ENCODE data around the gene ALDH3B2. TPM values are rescaled to one million over a fixed set of nuclear protein-coding genes. Genes with fewer than 3 reads are reported as not detected.

Gene ALDH3B2
- polyA plus RNA-seq, 1 donor from 2014 or later = not detected

DNA sequence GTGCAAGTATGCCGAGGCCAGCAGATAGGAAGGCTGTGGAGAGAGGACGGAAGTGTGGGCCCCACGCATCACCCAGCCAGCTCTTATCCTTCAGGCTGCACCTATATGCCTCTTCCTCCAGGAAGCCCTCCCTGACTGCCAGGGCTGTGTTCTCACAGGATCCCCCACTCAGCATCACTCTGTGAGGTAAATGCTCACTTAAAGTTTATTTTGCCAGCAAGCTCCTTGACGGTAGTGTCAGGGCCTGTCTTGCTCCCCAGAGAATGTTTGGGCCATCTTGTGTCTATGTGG lies 39.2 kb downstream of the ALDH3B2 start:
- Mint-ChIP-seq H3K27ac (no peak overlapping the region), H3K27me3 (peaks cover 3% of the 10 kb centered on the region), H3K36me3 (peaks cover 1% of the 10 kb centered on the region), H3K9me3 (no peaks in the 10 kb centered on the region), H3K4me3 (peak overlapping the region in 1 of 4 donors; percentile 53), H3K4me1 (peaks cover 0 to 9% (median 7%) of the 10 kb centered on the region in 3 donors)

DNA sequence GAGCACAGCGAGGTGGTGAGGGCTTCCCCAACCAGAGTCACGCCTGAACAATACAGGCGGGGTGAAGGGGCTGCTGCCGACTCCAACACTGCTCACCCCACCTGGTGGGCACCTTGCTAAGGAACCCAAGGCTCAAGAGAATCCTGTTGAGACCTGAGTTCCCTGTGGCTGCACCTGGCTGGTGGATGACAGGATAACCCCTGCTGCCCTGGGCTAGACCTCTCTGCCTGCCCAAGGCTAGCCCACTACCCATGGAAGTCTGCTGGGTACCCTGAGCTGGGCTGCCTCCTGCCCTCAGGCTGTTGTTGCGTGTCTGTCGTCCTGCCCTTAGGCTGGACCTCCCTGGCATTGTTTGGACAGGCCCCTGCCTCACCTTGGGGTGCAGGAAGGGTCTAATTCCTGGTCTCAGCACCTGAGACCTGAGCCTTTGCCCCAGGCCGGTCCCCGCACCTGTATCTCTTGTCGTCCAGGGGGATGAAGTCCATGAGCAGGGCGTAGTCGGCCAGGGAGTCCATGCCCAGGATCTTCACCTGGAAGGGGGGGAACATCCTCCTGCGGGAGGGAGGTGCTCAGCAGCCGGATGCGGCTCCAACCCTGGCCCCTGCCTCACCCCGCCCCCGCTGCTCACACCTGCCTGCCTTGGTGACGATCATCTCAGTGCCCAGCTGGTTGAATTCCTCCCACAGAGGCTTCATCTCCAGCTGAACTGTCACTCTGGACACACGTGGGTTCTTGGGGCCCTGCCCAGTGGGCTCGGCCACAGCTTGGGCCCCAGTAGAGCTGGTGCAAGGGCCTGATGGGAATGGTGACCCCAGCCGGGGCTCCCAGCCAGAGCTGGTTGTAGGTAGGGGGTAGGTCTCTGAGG lies 39.8 kb downstream of the ALDH3B2 start:
- Mint-ChIP-seq H3K36me3 (peaks cover 1% of the 10 kb centered on the region), H3K4me3 (no peak overlapping the region)

DNA sequence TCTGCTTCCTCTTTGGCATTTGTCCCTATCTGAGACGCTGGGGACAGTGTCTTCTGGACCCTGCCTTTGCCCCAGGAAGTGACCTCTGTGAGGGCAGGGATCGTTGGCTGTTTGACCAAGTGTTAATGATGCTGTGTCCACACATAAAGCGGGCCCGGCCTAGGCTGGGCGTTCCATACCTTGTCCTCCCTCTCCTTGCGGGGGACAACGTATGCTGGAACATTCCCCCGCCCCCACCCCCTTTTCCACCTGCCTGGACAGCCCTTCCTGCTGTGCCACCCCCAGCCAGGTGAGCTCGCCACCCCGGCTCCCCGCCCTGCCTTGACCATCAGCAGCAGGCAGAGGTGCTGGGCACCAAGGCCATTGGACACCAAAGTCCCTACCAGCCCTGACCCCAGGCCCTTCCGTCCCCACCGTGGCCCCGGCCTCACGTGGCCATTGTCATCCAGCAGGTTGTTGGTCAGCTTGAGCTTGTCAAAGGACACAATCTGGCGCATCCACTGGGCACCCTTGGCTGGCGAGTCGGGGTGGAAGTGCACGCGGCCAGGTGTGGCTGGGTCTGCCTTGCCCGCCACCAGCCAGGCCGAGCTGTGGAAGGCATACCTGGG lies 40.6 kb downstream of the ALDH3B2 start:
- Mint-ChIP-seq H3K4me3 (peak overlapping the region in 1 of 4 donors; percentile 35), H3K4me1 (peaks cover 0 to 9% (median 7%) of the 10 kb centered on the region in 3 donors)

More for the DNA sequence above, 39.8 kb downstream of the ALDH3B2 start:
- Mint-ChIP-seq H3K27me3 (no peaks in the 10 kb centered on the region), H3K9me3 (no peaks in the 10 kb centered on the region), H3K4me1 (peaks cover 0 to 9% (median 7%) of the 10 kb centered on the region in 3 donors), H3K27ac (no peak overlapping the region)

DNA sequence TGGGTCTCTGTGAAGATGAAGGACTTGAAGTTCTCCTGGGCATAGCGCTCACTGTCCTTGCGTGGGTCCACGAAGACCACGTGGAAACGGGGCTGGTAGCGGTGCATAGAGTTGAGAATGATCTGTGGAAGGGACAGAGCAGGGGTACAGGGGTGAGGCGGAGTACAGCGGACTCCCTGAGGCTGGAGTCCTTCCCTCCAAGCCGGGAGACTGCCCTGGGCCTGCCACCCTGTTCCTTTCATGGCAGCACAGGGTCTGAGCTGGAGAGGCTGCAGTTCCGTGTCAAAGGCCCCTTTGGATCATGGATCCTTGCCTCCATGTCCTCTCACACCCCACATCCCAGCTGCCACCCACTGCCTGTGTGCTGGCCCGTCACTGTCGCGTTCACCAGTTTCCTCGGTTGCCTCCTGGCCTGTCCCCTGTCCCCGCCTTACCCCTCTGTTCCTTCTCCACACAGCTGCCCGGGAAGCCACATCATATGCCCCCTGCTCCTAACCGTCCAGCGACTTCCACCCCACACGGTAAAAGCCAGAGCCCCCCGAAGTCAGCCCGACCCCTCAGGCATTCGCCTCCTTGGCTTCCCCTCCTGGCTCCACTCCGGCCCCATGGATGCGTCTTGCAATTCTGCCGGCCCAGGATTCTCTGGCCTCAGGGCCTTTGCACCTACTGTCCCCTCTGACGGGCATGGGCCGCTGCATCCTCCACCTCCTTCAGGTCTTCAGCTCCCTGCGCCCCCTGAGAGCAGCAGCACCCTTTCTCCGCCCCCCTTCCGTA lies 41.3 kb downstream of the ALDH3B2 start:
- no peaks in the 10 kb centered on the region for H3K9me3 Mint-ChIP-seq
- H3K4me3 Mint-ChIP-seq = peak overlapping the region in 1 of 4 donors; percentile 63
- peaks cover 1% of the 10 kb centered on the region for H3K36me3 Mint-ChIP-seq
- peaks cover 0 to 9% (median 7%) of the 10 kb centered on the region in 3 donors for H3K4me1 Mint-ChIP-seq
- H3K27me3 Mint-ChIP-seq = no peaks in the 10 kb centered on the region
- peak overlapping the region in 1 of 3 donors; percentile 39 for H3K27ac Mint-ChIP-seq

More for the DNA sequence above, 40.6 kb downstream of the ALDH3B2 start:
- no peaks in the 10 kb centered on the region for H3K9me3 Mint-ChIP-seq
- H3K27me3 Mint-ChIP-seq = no peaks in the 10 kb centered on the region
- peak overlapping the region in 1 of 3 donors; percentile 39 for H3K27ac Mint-ChIP-seq
- H3K36me3 Mint-ChIP-seq = peaks cover 1% of the 10 kb centered on the region

DNA sequence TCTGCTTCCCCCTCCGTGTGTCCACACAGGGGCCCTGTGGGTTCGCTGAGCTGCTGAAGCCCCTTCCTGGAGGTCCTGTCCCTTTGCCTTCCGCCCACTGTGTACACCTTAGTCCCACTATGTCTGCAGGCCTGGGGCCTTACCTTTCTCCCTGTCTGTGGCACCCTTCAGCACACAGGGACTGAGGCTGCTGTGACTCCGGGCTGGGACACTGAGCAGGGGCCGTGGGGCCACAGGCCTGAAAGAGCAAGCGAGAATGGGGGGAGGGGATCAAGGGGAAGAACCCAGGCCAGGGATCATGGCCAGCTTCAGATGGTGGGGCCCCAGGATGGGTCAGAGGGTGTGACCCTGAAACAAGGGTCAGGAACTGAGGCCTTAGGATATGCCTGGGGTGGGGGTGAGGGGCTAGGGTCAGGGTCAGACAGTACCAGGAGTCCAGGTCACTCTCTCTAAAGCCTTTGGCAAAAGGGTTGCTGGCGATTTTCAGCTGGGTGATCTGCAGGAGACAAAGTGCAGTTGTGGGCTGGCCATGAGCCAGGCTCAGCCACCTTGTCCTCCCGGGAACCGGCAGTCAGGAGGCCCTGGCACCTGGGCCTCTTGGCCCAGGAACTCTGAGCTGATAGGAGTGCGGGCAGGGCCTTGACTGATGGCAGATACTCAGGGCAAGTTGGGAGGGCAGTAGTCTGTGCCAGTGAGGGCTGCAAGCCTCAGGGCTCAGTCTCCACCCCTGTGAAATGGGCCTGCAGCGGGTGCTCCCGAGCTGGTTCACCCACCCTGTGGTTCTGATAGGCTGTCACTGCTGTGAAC lies 42.0 kb downstream of the ALDH3B2 start:
- H3K27ac Mint-ChIP-seq = peak overlapping the region in 2 of 3 donors; percentile 8 to 23

DNA sequence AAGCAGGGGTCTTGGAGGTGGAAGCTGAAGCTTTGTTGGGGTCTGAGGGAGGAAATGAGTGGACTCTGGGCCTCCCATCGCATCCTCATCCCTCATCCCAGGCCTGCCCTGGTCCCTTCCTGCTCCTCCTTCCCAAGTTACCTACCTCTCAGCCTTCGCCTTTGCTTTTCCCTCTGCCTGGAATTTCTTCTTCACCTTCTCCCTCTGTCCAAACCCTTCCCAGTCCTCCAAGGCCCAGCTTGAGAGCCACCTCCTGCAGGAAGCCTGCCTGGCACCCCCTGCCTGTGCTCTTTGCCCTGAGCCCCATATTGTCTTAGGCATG lies 42.6 kb downstream of the ALDH3B2 start:
- H3K9me3 Mint-ChIP-seq = no peaks in the 10 kb centered on the region
- no peaks in the 10 kb centered on the region for H3K27me3 Mint-ChIP-seq
- H3K36me3 Mint-ChIP-seq = peaks cover 1% of the 10 kb centered on the region
- H3K27ac Mint-ChIP-seq = peak overlapping the region in 2 of 3 donors; percentile 8 to 23
- H3K4me1 Mint-ChIP-seq = peaks cover 0 to 7% (median 3%) of the 10 kb centered on the region in 3 donors
- peak overlapping the region in 1 of 4 donors; percentile 83 for H3K4me3 Mint-ChIP-seq

More for the DNA sequence above, 42.0 kb downstream of the ALDH3B2 start:
- Mint-ChIP-seq H3K27me3 (no peaks in the 10 kb centered on the region), H3K36me3 (peaks cover 1% of the 10 kb centered on the region), H3K4me1 (peaks cover 0 to 9% (median 6%) of the 10 kb centered on the region in 3 donors), H3K4me3 (peak overlapping the region in 3 of 4 donors; percentile 17 to 83 (median 63)), H3K9me3 (no peaks in the 10 kb centered on the region)

DNA sequence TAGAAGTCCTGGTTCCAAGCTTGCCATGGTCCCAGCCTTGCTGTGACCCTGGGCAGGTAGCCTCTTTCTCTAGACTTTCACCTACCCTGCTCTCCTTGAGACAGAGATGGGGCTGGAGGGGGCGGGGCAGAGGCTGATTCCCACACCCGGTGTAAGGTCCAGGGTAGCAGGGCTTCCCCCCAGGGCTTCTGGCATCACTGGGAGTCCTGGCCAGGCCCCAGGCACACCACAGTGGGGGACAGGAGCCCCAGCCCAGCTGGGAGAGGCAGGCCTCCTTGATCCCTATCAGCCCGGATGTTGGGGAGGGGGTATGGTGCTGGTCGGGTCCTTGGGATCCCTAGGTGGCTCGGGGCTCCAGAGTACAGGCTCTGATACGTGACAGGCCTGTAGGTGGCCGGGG lies 43.0 kb downstream of the ALDH3B2 start:
- H3K4me3 Mint-ChIP-seq = peak overlapping the region in 1 of 4 donors; percentile 86
- peaks cover 0 to 6% (median 3%) of the 10 kb centered on the region in 3 donors for H3K4me1 Mint-ChIP-seq
- no peaks in the 10 kb centered on the region for H3K27me3 Mint-ChIP-seq
- H3K27ac Mint-ChIP-seq = peak overlapping the region in 1 of 3 donors; percentile 96
- no peaks in the 10 kb centered on the region for H3K9me3 Mint-ChIP-seq
- H3K36me3 Mint-ChIP-seq = peaks cover 1% of the 10 kb centered on the region

DNA sequence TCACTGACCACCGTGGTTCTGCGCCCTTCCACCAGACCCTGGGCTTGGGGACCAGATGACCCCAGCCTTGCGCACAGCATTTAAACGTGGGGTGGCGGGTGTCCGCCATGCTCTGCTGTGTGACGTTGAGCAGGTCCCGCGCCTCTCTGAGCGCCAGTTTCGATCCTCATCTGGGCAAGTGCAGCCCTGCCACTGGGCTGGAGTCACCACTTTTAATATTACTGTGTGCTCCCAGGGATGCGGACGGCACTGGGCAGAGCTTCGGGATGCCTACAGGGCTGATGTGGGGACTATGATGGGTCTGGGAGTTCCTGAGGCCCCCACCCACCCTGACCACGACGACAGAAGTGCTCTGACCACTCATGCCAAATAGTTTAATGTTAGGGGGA lies 43.5 kb downstream of the ALDH3B2 start:
- Mint-ChIP-seq H3K9me3 (no peaks in the 10 kb centered on the region), H3K27ac (peak overlapping the region in 2 of 3 donors; percentile 87 to 96), H3K36me3 (peaks cover 1% of the 10 kb centered on the region), H3K4me3 (peak overlapping the region; percentile 81 to 94 (median 90)), H3K27me3 (no peaks in the 10 kb centered on the region), H3K4me1 (peaks cover 0 to 6% (median 3%) of the 10 kb centered on the region in 3 donors)

DNA sequence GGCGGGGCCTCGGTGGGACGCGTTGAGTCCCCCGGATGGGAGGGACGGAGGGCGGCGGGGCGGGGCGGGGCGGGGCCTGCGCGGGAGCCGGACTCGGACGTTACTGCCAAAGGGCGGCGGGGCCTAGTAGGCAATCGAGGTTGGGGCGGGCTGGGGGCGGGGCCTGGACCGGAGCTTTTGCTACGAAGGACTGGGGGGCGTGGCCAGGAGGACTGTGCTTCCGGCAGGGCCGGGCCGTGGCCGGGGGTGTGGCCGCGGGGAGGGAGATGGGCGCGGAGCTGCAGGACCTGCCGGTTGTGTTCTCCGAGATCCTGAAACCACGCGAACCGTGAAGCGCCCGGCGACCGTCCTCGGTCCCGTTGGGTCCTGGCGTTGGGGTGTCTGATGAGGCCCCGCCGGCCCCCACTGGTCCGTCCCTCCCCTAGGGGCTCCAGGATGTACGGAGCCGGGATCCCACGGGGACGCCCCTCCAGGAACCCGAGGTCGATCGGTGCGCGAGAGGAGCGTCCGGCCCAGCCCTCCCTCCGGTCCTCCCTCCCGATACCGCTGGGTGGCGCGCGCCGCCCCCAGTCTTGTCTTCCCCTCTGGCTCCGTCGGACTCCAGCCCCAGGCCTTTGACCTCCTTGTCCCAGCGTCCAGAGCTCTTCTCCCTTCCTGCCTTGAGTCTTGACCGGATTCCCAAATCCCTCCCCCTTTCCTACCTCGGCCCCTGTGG lies 44.0 kb downstream of the ALDH3B2 start:
- H3K36me3 Mint-ChIP-seq = no peaks in the 10 kb centered on the region
- no peaks in the 10 kb centered on the region for H3K27me3 Mint-ChIP-seq
- H3K4me1 Mint-ChIP-seq = peaks cover 0 to 6% (median 3%) of the 10 kb centered on the region in 3 donors
- H3K4me3 Mint-ChIP-seq = peak overlapping the region; percentile 81 to 96 (median 90)
- peak overlapping the region in 2 of 3 donors; percentile 87 to 96 for H3K27ac Mint-ChIP-seq
- H3K9me3 Mint-ChIP-seq = no peaks in the 10 kb centered on the region

DNA sequence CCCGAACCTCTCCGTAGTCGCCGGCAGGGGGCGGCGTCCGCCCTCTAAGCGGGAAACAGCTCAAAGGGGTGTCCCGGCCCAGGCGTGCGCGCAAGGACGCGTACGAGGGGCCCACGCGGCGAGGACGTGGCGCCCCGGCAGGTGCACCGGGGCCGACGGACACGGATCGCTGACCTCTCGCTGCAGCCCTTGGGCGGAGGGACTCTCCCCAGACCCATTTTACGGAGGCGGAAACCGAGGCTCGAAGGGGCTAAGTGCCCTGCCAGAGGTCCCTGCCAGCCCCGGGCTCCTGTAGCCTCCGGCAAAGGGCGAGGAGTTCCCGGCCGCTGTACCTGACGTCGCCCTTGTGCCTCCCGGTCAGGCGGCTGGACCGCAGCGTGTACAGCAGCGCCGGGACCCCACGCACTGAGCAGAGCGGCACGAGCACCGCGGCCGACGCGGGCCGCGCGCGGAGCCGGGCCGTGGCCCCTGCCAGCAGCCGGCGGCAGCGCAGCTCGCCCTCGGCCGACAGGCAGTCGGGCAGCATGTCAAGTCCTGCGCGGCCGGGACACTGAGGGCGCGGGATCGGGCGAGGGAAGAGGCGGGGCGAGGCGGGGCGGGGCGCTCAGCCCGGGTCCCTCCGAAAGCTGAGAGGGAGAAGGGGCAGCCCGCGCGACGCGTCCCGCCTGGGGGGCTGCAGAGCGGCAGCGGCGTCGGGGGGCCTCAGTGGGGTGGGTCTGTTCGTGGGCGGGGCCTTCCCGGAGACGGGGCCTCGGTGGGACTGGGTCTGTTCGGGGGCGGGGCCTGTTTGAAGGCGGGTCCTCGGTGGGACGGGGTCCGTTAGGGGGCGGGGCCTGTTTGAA lies 44.8 kb downstream of the ALDH3B2 start, which contains the start of gene NUDT8:
TSS of gene NUDT8 (minus strand) at position 552 of the 842 bp plus-strand sequence. CDS start at position 526, 26 bp downstream.
- Mint-ChIP-seq H3K4me1 (peaks cover 0 to 6% (median 3%) of the 10 kb centered on the region in 3 donors), H3K4me3 (peak within 1 kb of the TSS; percentile 81 to 96 (median 90)), H3K9me3 (no peaks in the 10 kb centered on the region), H3K27me3 (no peaks in the 10 kb centered on the region), H3K27ac (peak within 1 kb of the TSS in 2 of 3 donors; percentile 92 to 96), H3K36me3 (no peaks in the 10 kb centered on the region)

DNA sequence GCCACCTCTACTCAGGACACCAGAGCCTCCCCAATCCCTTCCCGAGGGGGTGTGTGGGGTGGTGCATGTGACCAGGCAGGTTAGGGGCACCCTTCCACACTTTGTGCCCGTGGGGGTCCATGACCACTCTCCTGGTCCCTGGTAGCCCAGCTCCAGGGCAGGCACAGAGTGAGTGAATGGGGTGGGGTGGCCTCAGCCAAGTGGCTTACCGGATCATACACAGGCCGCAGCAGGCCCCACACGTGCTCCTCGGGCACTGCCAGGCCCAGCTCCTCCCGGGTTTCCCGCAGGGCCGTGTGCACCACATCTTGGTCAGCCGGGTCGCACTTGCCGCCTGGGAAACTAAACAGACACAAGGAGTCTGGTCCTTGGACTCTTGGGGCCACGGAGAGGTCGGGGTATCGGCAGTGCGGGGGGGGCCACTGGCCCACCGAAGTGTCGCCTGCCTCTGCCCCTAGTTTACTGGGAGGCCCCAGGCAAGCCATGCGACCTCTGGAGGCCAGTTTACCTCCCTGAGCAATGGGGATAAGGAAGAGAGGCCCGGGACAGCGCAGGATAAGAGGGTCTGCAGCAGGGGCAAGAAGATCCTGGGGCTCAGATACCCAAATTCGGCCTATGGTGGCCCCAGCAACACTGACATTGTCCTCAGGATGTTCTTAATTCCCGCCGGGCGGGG lies 45.6 kb downstream of the ALDH3B2 start:
- Mint-ChIP-seq H3K27ac (peak overlapping the region in 2 of 3 donors; percentile 69 to 92), H3K4me3 (peak overlapping the region; percentile 59 to 83 (median 74)), H3K9me3 (no peaks in the 10 kb centered on the region), H3K27me3 (no peaks in the 10 kb centered on the region), H3K36me3 (no peaks in the 10 kb centered on the region), H3K4me1 (peaks cover 0 to 6% (median 3%) of the 10 kb centered on the region in 3 donors)

DNA sequence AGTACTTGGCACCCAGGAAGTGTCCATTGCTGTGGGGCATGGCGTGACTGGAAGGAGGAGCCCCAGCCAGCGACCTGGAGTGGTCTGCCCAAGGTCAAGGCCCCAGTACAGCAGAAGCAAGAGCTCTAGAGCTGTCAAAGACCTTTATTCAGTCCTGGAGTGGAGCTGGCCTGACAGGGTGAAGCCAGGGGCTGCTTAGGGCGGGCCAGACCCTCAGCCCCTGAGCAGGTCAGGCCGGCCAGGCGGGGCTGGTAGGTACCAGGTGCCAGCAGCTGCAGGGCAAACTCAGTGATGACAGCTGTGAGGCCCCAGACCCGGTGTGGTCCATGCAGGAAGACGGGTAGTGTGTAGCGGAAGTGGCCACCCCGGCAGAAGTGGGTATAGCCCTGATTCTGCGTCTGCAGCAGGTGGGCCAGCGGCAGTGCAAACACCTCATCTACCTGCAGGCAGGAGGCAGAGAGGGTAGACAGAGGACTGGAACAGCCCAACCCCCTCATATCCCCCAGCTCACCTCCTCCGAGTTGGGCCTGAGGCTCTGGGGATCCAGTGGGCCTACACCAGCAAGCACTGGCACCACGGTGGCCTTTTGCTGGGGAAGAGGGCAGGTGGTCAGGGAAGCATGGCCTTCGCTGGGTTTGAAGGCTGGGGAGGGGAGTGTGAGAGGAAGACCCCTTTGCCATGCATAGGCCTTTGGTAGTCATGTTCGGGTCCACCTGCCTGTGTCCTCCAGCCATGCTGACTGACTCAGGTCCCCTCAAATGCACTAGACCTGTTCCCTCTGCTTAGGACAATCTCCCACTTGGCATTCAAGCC lies 46.4 kb downstream of the ALDH3B2 start:
- Mint-ChIP-seq H3K9me3 (no peaks in the 10 kb centered on the region), H3K27me3 (no peaks in the 10 kb centered on the region), H3K4me3 (peak overlapping the region in 3 of 4 donors; percentile 25 to 74 (median 58)), H3K27ac (peak overlapping the region in 1 of 3 donors; percentile 63), H3K4me1 (peaks cover 0 to 6% (median 3%) of the 10 kb centered on the region in 3 donors), H3K36me3 (no peaks in the 10 kb centered on the region)
